ENCODE measurements around the gene FAM120B.

- TF ChIP-seq GATA2 (IDR thresholded peaks at IDR 0.05; ENCODE audit: low read depth, low read length): no peak
- no peak for TF ChIP-seq GATA3 (IDR thresholded peaks at IDR 0.05; ENCODE audit: low read depth, low read length)
Observed at GRCh38 chr6:170371588-170371987, 65.0 kb downstream of the FAM120B start.

All from SH-SY5Y (cell line).